GM04503 (cell line): ENCODE data around the gene GPR39.

Experiments
- DNase-seq: peaks from one replicate; pipeline ENCODE4 v3.0.0-alpha.2; 2012; ENCODE audit warnings: low read depth

Gene GPR39

GRCh38 chr2:132446444-132446843 lies 29.8 kb downstream of the GPR39 start:
- DNase-seq: no peak

- DNase-seq: no peak
These were observed 31.7 kb downstream of the GPR39 start for GRCh38 chr2:132448331-132448730.

DNA sequence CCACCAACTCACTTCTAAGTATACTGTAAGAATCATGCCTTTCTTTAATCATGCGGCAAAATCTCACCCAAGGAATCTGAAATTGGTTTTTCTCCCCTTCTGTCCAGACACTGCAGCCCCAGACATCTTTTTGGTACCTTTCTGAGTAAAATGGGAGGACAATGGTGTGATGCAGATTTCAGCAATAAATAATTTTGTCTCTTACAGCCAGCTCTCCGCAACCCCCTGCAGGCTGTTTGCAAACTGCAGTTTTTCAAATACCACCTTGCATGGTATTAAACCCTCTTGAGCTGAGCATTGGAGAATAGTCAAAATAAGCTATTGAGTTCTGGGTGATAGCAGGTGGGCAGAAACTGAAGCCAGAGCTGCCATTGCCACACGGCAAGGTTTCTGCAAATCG lies 32.2 kb downstream of the GPR39 start:
- no peak for DNase-seq

DNA sequence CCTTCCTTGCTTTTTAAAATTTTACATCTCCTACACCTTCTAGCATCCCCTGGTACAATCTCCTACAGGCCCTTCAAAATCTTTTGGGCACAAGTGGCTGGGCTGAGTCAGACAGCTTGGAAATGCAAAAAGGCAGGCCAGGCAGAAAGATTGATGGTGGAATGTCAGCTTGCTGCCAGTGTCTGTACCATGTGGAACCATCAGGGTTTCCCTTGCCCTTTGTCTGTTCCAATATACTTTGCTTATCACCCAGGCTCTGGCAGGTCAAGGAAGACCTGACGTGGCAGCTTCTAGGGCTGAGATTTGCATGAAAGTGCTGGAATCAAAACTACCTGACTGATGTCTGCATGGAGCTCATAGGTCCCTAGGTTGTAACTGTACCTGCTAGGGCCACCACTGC lies 33.3 kb downstream of the GPR39 start:
- DNase-seq: no peak

DNA sequence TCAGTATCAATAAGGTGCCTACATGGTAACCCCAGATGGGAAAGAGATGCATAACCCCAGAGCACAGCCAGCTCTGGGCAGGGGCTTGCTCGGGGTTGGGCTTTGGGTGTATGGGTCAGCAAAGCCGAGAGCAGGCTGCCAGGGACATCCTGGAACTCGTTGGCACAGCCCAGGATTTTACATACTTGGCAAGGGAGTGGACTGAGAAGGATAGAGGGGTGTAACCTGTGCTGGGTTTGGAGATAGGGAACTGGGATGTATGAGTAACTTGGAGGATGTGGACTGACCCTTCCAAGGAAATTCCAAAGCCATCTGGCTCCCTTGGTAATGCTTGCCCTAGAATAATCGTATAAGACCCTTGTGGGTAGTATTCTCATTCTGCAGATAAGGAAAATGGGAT lies 44.2 kb downstream of the GPR39 start:
- no peak for DNase-seq

GRCh38 chr2:132462236-132462635 lies 45.6 kb downstream of the GPR39 start:
- no peak for DNase-seq

DNA sequence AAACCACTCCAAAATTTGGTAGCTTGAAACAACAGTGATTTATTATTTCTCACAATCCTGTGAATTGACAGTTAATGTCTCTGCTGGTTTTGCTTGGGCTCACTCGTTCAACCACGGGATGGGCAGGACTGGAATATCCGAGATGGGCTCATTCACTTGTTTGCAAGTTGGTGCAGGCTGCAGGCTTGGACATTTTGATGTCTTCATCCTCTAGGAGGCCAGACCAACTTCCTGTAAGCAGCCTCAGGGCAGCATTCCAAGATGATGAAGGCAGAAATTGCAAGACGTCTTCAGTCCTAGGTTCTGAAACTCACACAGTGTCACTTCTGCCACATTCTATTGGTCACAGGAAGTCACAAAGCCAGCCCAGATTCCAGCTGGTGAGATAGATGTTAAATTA lies 47.1 kb downstream of the GPR39 start:
- DNase-seq: no peak

GRCh38 chr2:132465917-132466316 lies 49.3 kb downstream of the GPR39 start:
- DNase-seq: no peak

- no peak for DNase-seq
These were observed 49.9 kb downstream of the GPR39 start for GRCh38 chr2:132466428-132467028.

DNA sequence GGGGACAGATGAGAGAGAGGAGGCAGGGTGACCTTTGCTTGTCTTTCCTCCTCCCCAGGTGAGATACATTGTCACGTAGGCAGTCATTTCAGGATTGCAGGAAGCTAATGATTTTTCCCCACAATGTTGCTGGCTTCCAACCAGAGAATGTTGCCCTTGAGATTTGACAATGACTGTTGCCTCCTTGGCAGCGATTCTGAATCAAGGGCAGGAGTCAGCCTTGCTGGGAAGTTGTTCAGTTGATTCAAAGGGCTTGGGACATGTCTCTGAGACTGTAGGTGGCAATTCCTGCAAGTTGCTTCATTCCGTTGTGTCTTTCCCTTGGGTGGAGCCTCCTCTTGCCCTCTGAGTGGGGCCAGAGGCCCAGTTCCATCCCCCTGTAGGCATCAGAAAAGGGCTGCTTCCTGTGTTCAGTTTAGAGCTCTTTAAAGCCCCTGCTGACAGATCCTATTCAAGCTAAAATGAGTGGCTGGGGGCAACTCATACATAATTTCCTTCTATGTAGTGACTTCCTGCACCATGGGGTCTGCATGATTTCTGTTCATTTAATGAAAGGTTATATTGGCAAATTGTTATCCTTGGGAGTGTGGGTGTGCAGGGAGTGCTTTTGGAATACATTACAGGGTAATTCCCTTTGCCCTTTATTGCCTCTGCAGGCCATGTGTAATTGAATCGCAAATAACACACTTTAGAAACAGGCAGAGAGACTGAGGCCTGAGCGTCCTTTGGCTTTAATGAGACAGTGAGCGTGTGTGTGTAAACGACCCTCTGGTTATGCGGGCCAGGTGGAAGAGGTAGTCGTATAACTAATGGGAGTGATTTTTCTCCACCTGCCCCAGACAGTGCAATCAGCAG lies 52.4 kb downstream of the GPR39 start:
- DNase-seq: no peak

GRCh38 chr2:132470746-132471145 lies 54.1 kb downstream of the GPR39 start:
- DNase-seq: no peak

- DNase-seq: no peak
These were observed 56.7 kb downstream of the GPR39 start for GRCh38 chr2:132473174-132473883.

- DNase-seq: no peak
These were observed 59.0 kb downstream of the GPR39 start for GRCh38 chr2:132475615-132476014.

DNA sequence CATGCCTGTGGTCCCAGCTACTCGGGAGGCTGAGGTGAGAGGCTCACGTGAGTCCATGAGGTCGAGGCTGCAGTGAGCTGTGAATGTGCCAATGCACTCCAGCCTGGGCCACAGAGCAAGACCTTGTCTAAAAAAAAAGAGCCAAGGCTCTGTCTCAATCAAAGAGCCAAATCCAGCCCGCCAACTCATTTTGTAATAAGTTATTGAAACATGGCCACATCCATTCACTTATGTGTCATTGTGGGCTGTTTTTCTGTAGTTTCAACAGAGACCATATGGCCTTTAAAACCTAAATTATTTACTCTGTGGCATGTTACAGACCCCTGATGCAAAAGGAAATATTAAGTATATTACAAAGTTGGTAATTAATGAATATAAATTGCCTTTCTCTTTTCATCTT lies 60.8 kb downstream of the GPR39 start:
- DNase-seq: peak; percentile 17

DNA sequence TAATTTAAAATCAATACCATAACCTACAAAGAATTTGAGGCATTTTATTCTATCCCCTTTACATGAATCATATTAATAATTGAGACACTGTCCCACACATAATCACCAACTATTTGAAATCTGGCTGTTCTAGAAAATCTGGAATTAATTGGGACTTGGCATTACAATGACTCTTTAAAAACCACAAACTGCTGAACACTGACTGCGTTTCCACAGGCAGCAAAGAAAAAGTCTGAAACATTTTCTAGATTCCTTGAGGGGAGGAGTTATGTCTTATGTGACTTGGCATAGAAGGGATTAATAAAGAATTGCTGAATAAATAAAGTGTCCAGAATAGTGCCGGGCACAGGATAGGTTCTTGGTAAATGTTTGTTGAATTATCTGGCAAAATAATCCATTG lies 61.4 kb downstream of the GPR39 start:
- peak; percentile 69 for DNase-seq

DNA sequence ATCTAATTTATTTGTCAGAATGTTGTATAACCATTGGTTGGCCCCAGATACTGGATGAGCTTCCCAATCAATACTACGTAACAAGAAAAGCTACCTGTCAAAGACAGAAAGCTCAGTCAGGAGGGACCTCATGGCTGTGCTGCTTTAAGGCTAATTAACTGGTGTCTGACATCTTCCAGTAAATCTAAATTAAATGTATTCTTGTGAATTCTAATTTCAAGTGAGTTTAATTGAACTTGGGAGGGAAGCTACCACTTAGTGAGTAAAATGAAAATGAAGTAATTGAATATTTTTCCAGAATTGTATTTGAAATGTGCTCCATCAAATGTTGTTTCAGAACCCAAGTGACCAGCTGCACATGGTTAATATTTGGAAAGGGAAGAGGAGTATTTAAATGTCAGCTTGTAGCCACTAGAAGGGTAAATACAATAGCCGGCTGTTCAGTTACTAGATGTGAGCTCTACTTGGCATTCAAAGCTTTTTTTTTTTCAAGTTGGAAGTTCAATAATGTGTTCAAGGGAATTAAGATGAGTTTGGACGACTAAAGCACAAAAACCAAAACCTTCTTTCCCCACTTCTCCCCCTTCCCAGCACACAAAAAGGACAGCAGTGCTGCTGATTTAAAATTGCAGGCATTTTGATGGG lies 62.0 kb downstream of the GPR39 start:
- DNase-seq: no peak

- no peak for DNase-seq
These were observed 62.5 kb downstream of the GPR39 start for GRCh38 chr2:132479155-132479554.

DNA sequence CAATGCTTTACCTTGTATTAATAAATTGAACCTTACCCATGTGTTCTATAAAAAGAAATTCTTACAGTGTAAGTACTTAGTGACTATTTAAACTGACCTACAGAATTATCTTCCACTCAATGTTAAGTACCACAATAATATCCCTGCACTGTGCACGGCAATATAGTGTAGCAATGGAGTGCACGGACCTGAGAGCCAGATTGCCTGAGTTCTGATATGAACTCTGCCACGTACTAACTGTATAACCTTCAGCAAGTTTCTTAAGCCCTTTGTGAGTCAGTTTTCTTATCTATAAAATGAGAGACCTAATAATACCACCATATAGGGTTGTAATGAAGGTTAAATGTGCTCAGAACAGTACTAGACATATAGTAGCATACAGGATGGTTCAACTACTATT lies 66.2 kb downstream of the GPR39 start:
- no peak for DNase-seq

DNA sequence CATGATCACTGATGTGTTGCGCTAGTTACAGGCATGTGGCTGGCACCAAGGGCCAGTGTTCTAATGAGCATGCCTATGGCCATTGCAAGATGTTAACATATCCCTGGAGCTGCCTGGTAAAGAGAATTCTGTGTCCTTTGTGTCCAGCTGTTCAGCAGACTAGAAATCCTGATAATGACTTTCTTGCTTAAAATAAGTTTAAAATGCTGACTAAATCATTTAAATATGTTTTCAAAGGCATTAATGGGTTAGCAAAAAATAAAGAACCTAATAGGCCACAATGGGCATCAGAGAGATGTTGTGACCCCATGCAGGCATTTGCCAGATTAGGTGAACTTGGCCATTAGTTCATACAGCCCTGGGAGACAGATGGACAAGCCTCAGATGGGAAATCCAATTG lies 67.5 kb downstream of the GPR39 start:
- DNase-seq: no peak

DNA sequence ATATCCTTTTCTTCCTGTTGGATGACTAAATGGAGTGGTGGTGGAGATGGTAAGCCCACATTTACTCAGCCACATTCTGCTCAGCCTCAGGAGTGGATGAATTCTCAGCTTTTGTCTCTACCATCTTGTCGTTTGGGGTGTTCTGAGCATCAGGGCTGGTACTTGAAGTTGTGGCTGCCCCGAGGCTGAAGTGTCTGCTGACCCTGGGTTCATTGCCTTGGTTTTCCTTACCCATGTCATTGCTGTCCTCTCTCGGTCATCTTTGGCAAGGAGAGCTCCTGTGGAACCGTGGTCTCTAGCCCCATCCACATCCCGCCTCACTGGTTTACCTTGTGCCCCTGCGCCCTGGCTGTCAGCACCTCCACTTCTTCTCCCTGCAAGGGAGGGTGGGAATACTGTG lies 71.9 kb downstream of the GPR39 start:
- DNase-seq: no peak

GRCh38 chr2:132489150-132489549 lies 72.5 kb downstream of the GPR39 start:
- no peak for DNase-seq

- no peak for DNase-seq
These were observed 79.3 kb downstream of the GPR39 start for GRCh38 chr2:132495881-132496280.

DNA sequence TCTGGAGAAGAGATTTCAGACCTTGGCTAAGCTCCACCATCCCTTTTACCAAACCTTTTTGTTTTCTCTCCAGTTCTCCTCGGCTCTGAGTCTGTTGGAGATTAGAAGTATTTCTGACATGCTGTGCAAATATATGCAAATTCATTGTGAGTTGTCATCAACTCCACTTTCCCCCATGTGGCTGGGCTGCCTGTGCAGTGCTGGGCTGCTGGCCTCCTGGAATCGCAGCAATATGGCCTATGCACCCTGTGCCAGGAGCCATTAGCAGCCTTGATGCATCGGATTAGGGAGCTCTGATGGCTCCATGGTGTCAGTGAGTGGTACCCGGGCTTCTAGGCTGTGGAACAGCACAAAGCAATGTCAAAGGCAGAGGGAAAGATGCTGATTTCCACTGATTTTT lies 80.0 kb downstream of the GPR39 start:
- DNase-seq: no peak
